ACHN (cell line): ENCODE measurements around the gene CSF3.
A peak's percentile ranks its signal among the peaks of the same experiment; 100 is the strongest.

ENCODE experiments used
- DNase-seq: peaks from one replicate; pipeline ENCODE4 v3.0.0-alpha.2; 2015
- in situ Hi-C: cut with HindIII; loops from 2 replicates; pipeline ENCODE4 v1.10.0; 2017; ENCODE audit warnings: low sequenced_read_pairs, low pct_ligation_motif_present, low pct_unique_long_range_greater_than_20kb

Gene CSF3, protein sequence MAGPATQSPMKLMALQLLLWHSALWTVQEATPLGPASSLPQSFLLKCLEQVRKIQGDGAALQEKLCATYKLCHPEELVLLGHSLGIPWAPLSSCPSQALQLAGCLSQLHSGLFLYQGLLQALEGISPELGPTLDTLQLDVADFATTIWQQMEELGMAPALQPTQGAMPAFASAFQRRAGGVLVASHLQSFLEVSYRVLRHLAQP

DNA sequence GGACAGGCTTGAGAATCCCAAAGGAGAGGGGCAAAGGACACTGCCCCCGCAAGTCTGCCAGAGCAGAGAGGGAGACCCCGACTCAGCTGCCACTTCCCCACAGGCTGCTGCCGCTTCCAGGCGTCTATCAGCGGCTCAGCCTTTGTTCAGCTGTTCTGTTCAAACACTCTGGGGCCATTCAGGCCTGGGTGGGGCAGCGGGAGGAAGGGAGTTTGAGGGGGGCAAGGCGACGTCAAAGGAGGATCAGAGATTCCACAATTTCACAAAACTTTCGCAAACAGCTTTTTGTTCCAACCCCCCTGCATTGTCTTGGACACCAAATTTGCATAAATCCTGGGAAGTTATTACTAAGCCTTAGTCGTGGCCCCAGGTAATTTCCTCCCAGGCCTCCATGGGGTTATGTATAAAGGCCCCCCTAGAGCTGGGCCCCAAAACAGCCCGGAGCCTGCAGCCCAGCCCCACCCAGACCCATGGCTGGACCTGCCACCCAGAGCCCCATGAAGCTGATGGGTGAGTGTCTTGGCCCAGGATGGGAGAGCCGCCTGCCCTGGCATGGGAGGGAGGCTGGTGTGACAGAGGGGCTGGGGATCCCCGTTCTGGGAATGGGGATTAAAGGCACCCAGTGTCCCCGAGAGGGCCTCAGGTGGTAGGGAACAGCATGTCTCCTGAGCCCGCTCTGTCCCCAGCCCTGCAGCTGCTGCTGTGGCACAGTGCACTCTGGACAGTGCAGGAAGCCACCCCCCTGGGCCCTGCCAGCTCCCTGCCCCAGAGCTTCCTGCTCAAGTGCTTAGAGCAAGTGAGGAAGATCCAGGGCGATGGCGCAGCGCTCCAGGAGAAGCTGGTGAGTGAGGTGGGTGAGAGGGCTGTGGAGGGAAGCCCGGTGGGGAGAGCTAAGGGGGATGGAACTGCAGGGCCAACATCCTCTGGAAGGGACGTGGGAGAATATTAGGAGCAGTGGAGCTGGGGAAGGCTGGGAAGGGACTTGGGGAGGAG lies at the start of gene CSF3:
Gene CSF3 (plus strand): TSS at position 436 of the 993 bp plus-strand sequence. CDS start 35 bp downstream, at position 471.
- DNase-seq = no peak
- in situ Hi-C loops = no loop called here

DNA sequence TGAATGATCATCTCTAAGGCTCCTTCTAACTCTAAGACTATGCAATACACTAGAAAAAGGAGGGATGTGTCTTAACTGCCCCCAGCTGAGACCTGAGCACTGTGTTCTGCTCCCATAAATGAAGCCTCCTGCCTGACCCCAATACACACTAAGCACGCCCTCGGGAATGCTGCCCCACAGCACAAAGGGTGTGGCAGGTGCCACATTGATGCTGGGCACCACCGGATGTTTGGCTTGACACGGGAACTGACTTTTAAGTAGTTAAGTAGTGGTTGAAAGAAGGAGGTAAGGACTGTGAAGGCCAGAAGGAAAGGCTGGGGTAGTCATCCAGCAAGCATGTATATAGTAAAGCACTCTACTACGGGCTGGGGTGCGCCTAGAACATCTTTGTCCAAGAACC lies 48.5 kb upstream of the CSF3 start:
- in situ Hi-C loops = no loop called here
- DNase-seq = no peak

DNA sequence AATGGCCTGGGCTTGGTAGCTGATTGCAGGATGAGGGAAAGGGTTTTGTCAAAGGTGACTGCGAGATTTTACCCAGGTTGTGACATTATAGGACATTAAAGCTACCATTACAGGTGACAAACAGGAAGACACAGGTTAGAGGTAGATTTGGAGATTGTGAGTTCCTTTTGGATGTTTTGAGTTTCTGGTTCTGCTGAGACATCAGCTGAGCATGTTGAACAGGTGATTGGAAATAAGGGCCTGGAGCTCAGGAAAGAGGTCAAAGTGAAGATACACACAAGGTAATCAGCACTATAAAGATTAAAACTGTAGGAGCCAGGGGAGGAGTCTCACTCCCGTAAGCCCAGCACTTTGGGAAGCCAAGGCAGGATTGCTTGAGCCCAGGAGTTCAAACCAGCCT lies 46.5 kb upstream of the CSF3 start:
- in situ Hi-C loops = no loop called here
- no peak for DNase-seq

DNA sequence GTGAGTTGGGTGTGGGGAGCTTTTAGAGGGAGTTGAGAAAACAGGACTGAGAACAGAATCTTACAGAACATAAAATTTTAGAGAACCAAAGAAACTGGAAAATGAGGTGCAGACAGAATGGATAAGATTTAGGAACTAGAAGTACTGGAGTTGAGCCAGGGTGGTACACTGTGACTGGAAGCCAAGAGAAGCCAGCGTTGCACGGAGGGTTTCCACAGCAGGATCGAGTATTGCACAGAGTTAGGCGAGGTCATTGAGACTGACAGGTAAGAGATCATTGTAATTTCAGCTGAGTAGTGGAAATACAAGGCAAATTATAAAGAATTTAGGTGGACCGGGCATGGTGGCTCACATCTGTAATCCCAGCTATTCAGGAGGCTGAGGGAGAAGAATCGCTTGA lies 45.9 kb upstream of the CSF3 start:
- in situ Hi-C loops = no loop called here
- no peak for DNase-seq

DNA sequence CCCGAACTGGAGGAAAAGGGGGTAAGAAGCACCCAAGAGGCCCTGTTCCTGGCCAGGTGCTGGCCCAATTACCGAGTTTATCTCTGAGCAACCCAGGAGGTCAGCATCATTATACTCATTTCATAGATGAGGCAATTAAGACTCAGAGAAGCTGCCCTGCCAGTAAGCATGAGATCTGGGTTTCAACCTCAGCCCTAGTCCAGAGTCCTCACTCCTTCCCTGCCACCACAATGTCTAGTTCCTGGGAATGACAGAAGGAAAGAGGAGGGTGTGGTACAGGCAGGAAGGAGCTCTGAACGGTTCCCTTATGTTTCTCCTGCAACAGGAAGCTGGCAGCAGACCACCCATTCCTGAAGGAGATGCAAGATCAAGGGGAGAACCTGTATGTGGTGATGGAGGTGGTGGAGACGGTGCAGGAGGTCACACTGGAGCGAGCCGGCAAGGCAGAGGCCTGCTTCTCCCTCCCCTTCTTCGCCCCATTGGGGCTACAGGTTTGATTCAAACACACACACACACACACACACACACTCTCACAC lies 45.0 kb upstream of the CSF3 start:
- no peak for DNase-seq
- in situ Hi-C loops = no loop called here

DNA sequence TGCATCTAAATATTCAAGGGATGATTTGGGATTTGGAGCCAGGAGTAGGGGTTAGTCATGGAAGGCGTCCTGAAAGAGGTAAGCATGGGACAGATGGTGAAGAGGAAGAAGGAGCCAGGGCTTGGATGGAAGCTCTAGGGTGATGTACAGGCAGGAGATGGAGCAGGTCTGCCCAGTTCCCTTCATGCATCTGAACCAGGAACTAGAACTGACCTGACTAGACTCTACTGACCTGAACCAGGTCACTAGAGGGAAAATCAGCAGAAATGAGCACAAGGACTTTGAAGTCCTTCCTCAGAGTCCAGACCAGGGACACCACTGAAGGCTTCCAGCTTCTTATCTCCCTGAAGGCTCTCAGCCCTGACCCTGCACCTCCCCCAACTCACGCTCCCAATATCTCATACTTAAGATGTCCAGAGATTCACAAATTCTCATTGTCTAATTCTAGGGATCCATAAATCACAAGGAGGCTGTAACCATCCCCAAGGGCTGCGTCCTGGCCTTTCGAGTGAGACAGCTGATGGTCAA lies 44.1 kb upstream of the CSF3 start:
- in situ Hi-C loops = no loop called here

DNA sequence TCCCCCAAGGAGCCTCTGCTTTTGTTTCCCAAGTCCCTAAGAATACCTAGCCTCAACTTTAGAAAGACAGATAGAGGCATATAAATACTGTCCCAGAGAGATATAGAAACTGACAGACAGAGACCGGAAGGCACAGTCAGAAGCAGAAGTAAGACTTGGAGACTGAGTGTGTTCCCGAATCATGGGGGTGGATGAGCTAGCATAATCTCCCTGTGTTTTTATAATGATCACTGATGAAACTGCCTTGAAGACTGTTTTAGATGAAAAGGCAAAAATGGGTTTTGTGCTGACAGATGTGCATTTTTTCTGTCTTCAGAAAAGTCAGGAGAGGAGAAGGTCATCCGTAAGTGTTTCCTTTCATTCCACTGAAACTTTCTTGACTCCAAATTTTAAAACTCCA lies 43.0 kb upstream of the CSF3 start:
- in situ Hi-C loops = no loop called here
- no peak for DNase-seq

More for the DNA sequence above, 44.1 kb upstream of the CSF3 start:
- DNase-seq = no peak

DNA sequence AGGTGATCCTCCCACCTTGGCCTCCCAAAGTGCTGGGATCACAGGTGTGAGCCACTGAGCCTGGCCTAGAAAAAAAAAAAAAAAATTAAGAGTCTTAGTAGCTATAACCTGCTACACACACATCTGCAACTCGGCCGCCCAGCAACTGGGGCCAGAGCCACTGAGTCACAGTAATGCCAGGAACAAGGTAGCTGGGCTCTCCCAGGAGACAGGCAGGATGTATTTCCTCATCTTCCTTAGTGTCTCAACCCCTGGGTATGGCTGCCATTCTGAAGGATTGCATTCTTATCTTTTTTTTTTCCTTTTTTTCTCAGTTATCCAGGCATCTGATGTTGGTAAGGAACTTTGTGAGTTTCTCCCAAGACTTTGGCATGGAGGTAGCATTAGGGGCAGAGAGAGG lies 41.7 kb upstream of the CSF3 start:
- in situ Hi-C loops = no loop called here
- DNase-seq = no peak

DNA sequence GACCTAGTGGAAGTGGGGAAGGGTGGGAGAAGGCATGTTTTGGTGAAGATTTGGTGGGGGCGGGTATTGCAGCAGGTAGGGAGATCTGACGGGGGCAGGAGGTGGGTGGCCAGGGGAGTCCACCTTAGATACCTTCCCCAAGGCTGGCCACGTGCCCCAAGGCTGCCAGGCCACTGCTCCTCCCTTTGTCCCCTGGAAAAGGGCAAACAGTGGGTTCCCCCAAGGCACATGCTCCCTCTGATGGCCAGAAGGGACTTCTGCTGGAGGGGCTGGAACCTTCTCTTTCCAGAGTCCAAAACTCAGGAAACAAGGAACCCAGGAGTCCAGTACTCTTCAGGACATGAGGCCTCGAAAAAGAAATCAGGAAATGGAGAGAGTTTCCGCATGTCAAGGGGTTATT lies 40.8 kb upstream of the CSF3 start:
- in situ Hi-C loops = no loop called here
- DNase-seq = no peak

DNA sequence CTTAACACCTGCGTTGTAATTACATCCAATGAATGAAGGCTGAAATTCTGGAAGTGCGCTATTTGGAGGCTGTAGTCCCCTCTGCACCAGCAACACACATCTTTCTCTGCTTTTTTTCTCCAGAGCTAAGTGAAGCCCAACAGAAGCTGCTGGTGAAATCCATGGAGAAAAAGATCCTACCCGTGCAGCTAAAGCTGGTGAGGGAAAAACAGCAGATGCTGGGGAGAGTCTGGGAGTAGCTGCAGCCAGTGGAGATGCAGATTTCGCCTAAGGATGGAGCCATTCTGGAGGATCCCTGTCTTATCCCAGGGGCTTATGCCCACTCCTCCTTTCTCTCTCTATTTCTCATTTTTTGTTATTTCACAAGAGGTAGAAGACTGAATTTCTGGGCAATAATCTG lies 39.4 kb upstream of the CSF3 start:
- DNase-seq = no peak
- in situ Hi-C loops = no loop called here

DNA sequence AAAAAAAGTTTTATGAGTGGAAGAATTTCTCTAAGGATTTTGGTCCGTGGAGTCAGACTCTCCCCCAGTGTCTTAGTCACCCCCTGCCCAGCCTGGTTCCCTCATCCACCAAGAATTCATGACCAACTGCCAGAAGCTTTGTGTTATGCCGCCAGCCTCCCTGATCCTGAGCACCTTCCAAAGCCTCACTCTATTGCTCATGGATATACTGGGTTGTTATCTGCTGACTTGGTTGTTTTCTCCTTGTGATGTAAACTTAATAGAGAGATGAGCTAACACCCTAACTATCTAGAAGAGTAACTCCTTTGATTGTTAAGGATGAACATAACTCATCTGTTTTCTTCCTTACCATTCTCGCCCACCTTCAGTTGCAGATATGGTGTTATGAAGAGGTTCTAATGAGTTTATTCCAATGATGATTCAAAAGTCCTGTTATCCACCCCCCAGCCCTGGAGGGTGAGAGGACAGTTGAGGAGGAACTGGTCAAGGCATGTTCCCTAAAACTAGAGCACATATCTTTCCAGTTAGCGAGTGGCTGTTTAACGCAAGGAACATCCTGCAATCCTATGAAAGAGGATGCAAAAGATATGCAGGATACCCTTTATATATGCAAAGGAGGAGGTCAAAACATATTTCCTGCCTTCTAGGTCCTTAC lies 36.1 kb upstream of the CSF3 start:
- in situ Hi-C loops = no loop called here
- peak; percentile 66 for DNase-seq

DNA sequence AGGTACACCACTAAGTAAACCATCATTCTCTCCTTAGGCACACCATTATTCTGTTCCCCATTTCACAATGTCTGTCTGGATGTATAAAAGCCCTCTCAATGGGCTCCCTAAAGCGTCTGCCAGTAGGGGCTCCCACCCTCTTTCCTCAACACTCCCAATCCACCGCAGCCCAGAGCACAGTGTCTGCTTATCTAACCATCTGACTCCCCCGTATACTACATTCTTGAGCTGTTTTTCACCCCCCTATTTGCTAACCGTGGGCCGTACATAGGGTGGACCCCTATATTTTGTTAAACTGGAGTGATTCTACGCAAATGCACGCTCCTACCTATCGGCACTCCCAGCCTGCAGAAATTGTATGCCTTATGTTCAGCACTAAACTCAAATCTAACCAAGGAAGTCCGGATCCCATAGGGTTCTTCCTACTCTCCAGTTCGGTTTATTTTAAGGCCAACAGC lies 35.3 kb upstream of the CSF3 start:
- in situ Hi-C loops = no loop called here
- DNase-seq = peak; percentile 54

DNA sequence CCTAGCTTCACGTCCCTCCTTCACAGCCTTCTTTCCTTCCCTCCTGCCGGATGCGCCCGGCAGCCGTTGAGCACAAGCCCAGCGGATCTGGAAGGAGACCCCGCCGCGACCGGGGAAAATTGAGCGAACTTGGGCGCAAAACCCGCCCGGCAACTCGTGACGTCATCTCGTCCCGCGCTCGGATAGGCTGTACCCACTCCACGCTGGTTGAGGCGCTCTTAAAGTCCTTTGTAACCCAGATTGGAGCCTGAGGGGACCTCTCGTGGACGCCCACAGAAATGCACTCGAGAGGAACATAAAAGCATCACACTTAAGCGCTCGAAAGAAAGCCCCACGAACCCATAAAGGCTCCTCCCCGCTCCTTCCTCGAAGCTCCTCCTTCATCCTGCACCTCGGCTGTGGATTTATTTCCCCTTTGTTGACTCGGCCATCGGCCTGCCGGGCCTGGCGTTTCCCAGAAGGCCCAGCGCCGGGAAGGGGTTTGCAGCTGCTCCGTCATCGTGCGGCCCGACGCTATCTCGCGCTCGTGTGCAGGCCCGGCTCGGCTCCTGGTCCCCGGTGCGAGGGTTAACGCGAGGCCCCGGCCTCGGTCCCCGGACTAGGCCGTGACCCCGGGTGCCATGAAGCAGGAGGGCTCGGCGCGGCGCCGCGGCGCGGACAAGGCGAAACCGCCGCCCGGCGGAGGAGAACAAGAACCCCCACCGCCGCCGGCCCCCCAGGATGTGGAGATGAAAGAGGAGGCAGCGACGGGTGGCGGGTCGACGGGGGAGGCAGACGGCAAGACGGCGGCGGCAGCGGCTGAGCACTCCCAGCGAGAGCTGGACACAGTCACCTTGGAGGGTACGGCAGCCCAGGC lies 34.7 kb upstream of the CSF3 start, which contains the start of gene PSMD3:
Gene PSMD3 (plus strand): TSS at position 457 of the 856 bp plus-strand sequence. CDS start 164 bp downstream, at position 621.
- peak; percentile 100 for DNase-seq
- in situ Hi-C loops = no loop called here

DNA sequence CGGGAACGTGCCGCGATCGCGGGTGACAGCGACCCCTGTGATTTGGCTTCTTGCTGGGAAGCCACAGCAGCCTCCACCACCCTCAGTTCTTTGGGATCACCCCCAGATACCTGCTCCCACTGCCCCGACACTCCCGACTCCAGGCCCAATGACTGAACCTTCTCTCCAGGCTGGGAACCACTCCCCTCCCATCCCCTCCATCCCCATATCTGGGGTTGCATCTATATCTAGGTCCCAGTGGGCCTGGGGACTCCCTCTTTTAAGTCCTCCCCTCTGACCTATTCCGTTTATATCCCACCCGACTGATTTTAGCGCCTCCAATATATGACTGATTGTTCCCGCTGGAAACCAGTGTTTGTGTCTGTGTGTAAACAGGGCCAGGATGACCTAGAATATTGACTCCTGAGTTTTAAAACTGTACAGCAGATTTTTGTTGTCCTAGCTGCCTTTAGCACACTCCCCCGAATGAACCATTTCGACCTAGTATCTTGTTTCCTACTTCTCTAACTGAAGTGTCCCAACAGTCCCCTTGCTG lies 34.0 kb upstream of the CSF3 start:
- in situ Hi-C loops = no loop called here
- DNase-seq = no peak

DNA sequence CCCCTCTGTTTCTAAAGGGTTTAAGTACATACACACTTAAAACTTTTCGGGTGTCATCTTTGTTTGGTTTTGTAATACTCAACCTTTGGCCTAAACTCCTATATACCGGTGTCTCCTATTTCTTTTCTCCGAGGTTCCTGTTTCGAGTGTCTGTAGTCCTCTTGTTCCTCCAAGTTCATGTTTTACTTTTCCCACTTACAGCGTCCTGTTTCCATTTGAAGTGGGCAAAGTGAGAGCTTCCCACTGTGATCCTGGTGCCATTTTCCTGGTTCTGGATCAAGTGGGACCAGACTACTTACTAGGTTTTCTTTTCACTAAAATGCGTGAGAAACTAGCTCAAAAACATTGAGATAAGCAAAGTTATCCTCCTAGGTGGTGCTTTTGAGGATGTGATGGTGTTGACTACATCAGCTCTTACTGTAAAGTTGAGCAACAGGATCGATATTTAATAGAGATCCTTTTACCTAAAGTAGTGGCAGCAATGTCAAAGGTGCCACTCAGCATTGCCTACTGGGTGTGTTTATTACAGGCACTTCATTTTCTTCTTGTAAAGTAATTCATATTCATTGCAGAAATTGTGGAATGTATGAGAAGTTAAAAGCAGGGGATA lies 33.4 kb upstream of the CSF3 start:
- in situ Hi-C loops = no loop called here
- DNase-seq = no peak

DNA sequence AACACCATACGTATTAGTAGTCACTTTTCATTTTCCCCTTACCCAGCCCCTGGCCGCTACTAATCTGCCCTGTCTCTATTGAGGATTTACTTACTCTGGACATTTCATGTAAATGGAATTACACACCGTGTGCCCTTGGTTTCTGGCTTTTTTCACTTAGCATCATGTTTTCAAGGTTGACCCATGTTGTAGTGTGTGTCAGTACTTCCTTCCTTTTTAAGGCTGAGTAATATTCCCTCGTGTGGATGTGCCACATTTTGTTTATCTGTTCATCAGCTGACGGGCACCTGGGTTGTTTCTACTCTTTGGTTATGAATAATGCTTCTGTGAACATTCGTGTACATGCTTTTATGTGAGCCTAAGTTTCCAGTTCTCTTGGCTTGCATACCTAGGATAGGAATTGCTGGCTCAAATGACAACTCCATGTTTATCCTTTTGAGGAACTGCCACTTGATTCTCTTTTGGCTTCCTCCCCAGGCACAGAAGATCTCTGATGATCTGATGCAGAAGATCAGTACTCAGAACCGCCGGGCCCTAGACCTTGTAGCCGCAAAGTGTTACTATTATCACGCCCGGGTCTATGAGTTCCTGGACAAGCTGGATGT lies 26.9 kb upstream of the CSF3 start:
- in situ Hi-C loops = no loop called here
- DNase-seq = no peak

DNA sequence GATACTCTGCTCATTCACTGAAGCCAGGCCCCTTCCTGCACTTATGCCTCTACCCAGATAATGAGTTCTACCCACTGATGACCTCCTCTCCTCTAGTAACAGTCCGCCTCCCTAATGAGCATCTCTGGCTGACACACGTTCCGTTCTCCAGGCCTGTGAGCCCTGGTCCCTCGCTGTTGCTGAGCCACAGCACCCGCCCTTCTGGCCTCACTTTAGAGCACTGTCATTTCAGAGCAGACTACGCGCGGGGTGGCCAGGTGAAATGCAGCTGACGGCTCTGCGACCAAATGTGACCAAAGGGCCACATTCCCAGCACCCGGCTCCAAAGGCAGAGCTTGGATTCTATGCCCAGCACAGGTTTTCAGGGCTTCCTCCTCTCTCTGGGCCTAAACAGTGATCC lies 20.8 kb upstream of the CSF3 start:
- no peak for DNase-seq
- in situ Hi-C loops = no loop called here
